Natural killer cell (primary cell): ENCODE measurements around the gene NTM. TPM values are rescaled to one million over a fixed set of nuclear protein-coding genes. Genes with fewer than 3 reads are reported as not detected.

Experiments
- ATAC-seq, 3 donors: fragments of 150-1000 bp in 2 of 3; fragments of 200-7000 bp in 1 of 3; cut with Tn5 transposase; 1 replicate in 1 of 3; 2 replicates in 2 of 3; pipeline ENCODE4 v1.10.0; 2021; ENCODE audit warnings: mild to moderate bottlenecking in 2 of 3, moderate library complexity in 2 of 3
- DNase-seq, 2 donors: peaks; one replicate each; pipeline versions ENCODE4 v3.0.0 to v3.0.0-alpha.2; 2013 to 2021; ENCODE audit warnings: mixed read lengths in 1 of 2
- H3K27ac ChIP-seq: one replicate; pipeline ENCODE4 v1.5.1; 2013; ENCODE audit warnings: mild to moderate bottlenecking, low read length
- H3K27me3 ChIP-seq: one replicate; pipeline ENCODE4 v1.6.1; 2013; ENCODE audit warnings: low read length; ENCODE audit not compliant: control insufficient read depth, insufficient read depth
- H3K36me3 ChIP-seq: one replicate; pipeline ENCODE4 v1.6.1; 2013; ENCODE audit warnings: low read length; ENCODE audit not compliant: control insufficient read depth, insufficient read depth
- H3K4me1 ChIP-seq: one replicate; pipeline ENCODE4 v1.6.1; 2013; ENCODE audit warnings: low read length; ENCODE audit not compliant: control insufficient read depth, insufficient read depth
- H3K4me3 ChIP-seq: one replicate; pipeline ENCODE4 v1.5.1; 2013; ENCODE audit warnings: low read length
- H3K9me3 ChIP-seq: one replicate; pipeline ENCODE4 v1.6.1; 2013; ENCODE audit warnings: low read length; ENCODE audit not compliant: control insufficient read depth, insufficient read depth
- H3K27ac Mint-ChIP-seq, 2 donors: one replicate each; pipeline ENCODE4 v1.8.0; 2022; ENCODE audit warnings: mild to moderate bottlenecking in 2 of 2, mixed read lengths in 2 of 2, moderate library complexity in 1 of 2
- H3K27me3 Mint-ChIP-seq, 2 donors: one replicate each; pipeline ENCODE4 v1.8.0; 2022; ENCODE audit warnings: low read depth in 2 of 2, mixed read lengths in 2 of 2
- H3K36me3 Mint-ChIP-seq: one replicate; pipeline ENCODE4 v1.8.0; 2022; ENCODE audit warnings: mixed read lengths
- H3K4me1 Mint-ChIP-seq, 2 donors: one replicate each; pipeline ENCODE4 v1.8.0; 2022; ENCODE audit warnings: mixed read lengths in 2 of 2
- H3K4me3 Mint-ChIP-seq: one replicate; pipeline ENCODE4 v1.8.0; 2022; ENCODE audit warnings: mild to moderate bottlenecking, moderate library complexity, mixed read lengths
- H3K9me3 Mint-ChIP-seq, 2 donors: one replicate each; pipeline ENCODE4 v1.8.0; 2022; ENCODE audit warnings: mixed read lengths in 2 of 2
- CTCF ChIP-seq: fragments of 200-600 bp; IDR thresholded peaks from one replicate; pipeline ENCODE4 v1.8.0; 2022; ENCODE audit warnings: antibody characterized with exemption
- WGBS: methylation state at CpG from one replicate; pipeline ENCODE4 v1.1.7; 2013; ENCODE audit warnings: missing lambda C conversion rate; ENCODE audit not compliant: insufficient coverage; 5-methylcytosine and 5-hydroxymethylcytosine counted together
- intact Hi-C: fragments of 100-400 bp; cut with micrococcal nuclease; formaldehyde crosslinking; loops from one replicate; pipeline ENCODE4 v1.14.2; 2022
- total RNA-seq, 4 donors: library from RNA; stranded (reverse); fragments of 120-200 nt in 1 of 4; gene quantifications; one replicate each; pipeline versions ENCODE4 v1.2.3 to v1.2.4, GENCODE V29; 2013 to 2022

NTM gene
- total RNA-seq, 3 donors from 2014 or later (not counting 1 experiment from before 2014, with no cell fraction given): not detected

GRCh38 chr11:131899950-131900580 lies 529.6 kb downstream of the NTM start:
- Mint-ChIP-seq H3K4me3 (no peak overlapping the region), H3K9me3 (peaks cover 6 to 10% of the 10 kb centered on the region in 2 donors), H3K36me3 (no peaks in the 10 kb centered on the region), H3K4me1 (no peaks in the 10 kb centered on the region), H3K27me3 (peaks cover 0 to 2% of the 10 kb centered on the region in 2 donors), H3K27ac (no peak overlapping the region)
- no peak overlapping the region for H3K4me3 ChIP-seq
- H3K9me3 ChIP-seq: no peaks in the 10 kb centered on the region
- H3K27me3 ChIP-seq: no peaks in the 10 kb centered on the region
- no peaks in the 10 kb centered on the region for H3K4me1 ChIP-seq
- H3K36me3 ChIP-seq: no peaks in the 10 kb centered on the region
- 20% methylated on average over 6 of the region's 6 CpGs for WGBS
- no peak for TF ChIP-seq CTCF
- H3K27ac ChIP-seq: no peak overlapping the region
- intact Hi-C loops: no loop called here
- ATAC-seq: no peak
- no peak for DNase-seq

- Histone ChIP-seq H3K4me3 (no peak overlapping the region), H3K27me3 (no peaks in the 10 kb centered on the region), H3K36me3 (no peaks in the 10 kb centered on the region), H3K4me1 (no peaks in the 10 kb centered on the region), H3K27ac (no peak overlapping the region), H3K9me3 (no peaks in the 10 kb centered on the region)
- peaks cover 6 to 10% of the 10 kb centered on the region in 2 donors for H3K9me3 Mint-ChIP-seq
- WGBS: 25% methylated on average over 1 of the region's 1 CpG
- no peak overlapping the region for H3K27ac Mint-ChIP-seq
- no peaks in the 10 kb centered on the region for H3K4me1 Mint-ChIP-seq
- H3K27me3 Mint-ChIP-seq: peaks cover 0 to 4% of the 10 kb centered on the region in 2 donors
- intact Hi-C loops: no loop called here
- no peak for ATAC-seq
- H3K4me3 Mint-ChIP-seq: no peak overlapping the region
- no peak for TF ChIP-seq CTCF
- H3K36me3 Mint-ChIP-seq: no peaks in the 10 kb centered on the region
- no peak for DNase-seq
Measured at GRCh38 chr11:131902421-131902820, 532.0 kb downstream of the NTM start.

- WGBS: 88% methylated on average over 3 of the region's 5 CpGs
- Histone ChIP-seq H3K27ac (no peak overlapping the region), H3K27me3 (no peaks in the 10 kb centered on the region), H3K4me1 (no peaks in the 10 kb centered on the region), H3K9me3 (no peaks in the 10 kb centered on the region), H3K4me3 (no peak overlapping the region), H3K36me3 (no peaks in the 10 kb centered on the region)
- ATAC-seq: no peak
- intact Hi-C loops: no loop called here
- TF ChIP-seq CTCF: no peak
- Mint-ChIP-seq H3K4me3 (no peak overlapping the region), H3K27ac (no peak overlapping the region), H3K4me1 (no peaks in the 10 kb centered on the region), H3K36me3 (no peaks in the 10 kb centered on the region), H3K9me3 (peaks cover 6 to 10% of the 10 kb centered on the region in 2 donors), H3K27me3 (peaks cover 3 to 5% of the 10 kb centered on the region in 2 donors)
- DNase-seq: no peak
Measured at GRCh38 chr11:131903074-131903473, 532.7 kb downstream of the NTM start.

- WGBS: 52% methylated on average over 3 of the region's 3 CpGs
- TF ChIP-seq CTCF: no peak
Measured at GRCh38 chr11:131904756-131905155, 534.3 kb downstream of the NTM start.

More at GRCh38 chr11:131904756-131905155, 534.3 kb downstream of the NTM start:
- intact Hi-C loops: no loop called here
- no peak overlapping the region for H3K4me3 ChIP-seq
- H3K4me1 Mint-ChIP-seq: no peaks in the 10 kb centered on the region
- H3K27ac Mint-ChIP-seq: no peak overlapping the region
- H3K36me3 Mint-ChIP-seq: no peaks in the 10 kb centered on the region
- no peak overlapping the region for H3K27ac ChIP-seq
- ATAC-seq (no peak), DNase-seq (no peak)
- peaks cover 7 to 20% of the 10 kb centered on the region in 2 donors for H3K27me3 Mint-ChIP-seq
- no peaks in the 10 kb centered on the region for H3K4me1 ChIP-seq
- H3K4me3 Mint-ChIP-seq: no peak overlapping the region
- H3K9me3 ChIP-seq: no peaks in the 10 kb centered on the region
- no peaks in the 10 kb centered on the region for H3K36me3 ChIP-seq
- H3K9me3 Mint-ChIP-seq: peaks cover 4 to 7% of the 10 kb centered on the region in 2 donors
- peaks cover 4% of the 10 kb centered on the region for H3K27me3 ChIP-seq
